Panc1 (cell line): ENCODE measurements around the gene IFT57.

Experiments
- CTCF ChIP-seq: fragments of 450-650 bp; IDR thresholded peaks from 2 replicates; pipeline ENCODE4 v1.5.1; 2017; ENCODE audit warnings: mild to moderate bottlenecking
- POLR2AphosphoS5 ChIP-seq: IDR thresholded peaks from 2 replicates; pipeline ENCODE4 v1.6.1; 2012; ENCODE audit warnings: mild to moderate bottlenecking, low read depth, low read length, moderate library complexity
- SIN3A ChIP-seq: IDR thresholded peaks from 2 replicates; pipeline ENCODE4 v1.6.1; 2012; ENCODE audit warnings: low read depth, mild to moderate bottlenecking, low read length, moderate library complexity, borderline replicate concordance; ENCODE audit not compliant: insufficient read depth
- TCF7L2 ChIP-seq: IDR thresholded peaks from 2 replicates; pipeline ENCODE4 v1.6.1; 2011; ENCODE audit warnings: mild to moderate bottlenecking, low read depth, low read length, inconsistent platforms
- TF ChIP-seq, protein P1 (sequence below), 2 experiments: IDR thresholded peaks; 2 replicates each; pipeline ENCODE4 v1.6.1; 2011 to 2012; ENCODE audit warnings: low read depth in 2 of 2, control low read depth in 1 of 2, low read length in 1 of 2, mild to moderate bottlenecking in 1 of 2, moderate library complexity in 1 of 2; ENCODE audit not compliant: insufficient read depth in 1 of 2

- no peak for TF ChIP-seq CTCF
- no peak for TF ChIP-seq POLR2AphosphoS5
- TF ChIP-seq SIN3A: no peak
- no peak for TF ChIP-seq TCF7L2
- TF ChIP-seq, protein P1, sequence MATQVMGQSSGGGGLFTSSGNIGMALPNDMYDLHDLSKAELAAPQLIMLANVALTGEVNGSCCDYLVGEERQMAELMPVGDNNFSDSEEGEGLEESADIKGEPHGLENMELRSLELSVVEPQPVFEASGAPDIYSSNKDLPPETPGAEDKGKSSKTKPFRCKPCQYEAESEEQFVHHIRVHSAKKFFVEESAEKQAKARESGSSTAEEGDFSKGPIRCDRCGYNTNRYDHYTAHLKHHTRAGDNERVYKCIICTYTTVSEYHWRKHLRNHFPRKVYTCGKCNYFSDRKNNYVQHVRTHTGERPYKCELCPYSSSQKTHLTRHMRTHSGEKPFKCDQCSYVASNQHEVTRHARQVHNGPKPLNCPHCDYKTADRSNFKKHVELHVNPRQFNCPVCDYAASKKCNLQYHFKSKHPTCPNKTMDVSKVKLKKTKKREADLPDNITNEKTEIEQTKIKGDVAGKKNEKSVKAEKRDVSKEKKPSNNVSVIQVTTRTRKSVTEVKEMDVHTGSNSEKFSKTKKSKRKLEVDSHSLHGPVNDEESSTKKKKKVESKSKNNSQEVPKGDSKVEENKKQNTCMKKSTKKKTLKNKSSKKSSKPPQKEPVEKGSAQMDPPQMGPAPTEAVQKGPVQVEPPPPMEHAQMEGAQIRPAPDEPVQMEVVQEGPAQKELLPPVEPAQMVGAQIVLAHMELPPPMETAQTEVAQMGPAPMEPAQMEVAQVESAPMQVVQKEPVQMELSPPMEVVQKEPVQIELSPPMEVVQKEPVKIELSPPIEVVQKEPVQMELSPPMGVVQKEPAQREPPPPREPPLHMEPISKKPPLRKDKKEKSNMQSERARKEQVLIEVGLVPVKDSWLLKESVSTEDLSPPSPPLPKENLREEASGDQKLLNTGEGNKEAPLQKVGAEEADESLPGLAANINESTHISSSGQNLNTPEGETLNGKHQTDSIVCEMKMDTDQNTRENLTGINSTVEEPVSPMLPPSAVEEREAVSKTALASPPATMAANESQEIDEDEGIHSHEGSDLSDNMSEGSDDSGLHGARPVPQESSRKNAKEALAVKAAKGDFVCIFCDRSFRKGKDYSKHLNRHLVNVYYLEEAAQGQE (IDR thresholded peaks at IDR 0.05; ENCODE audit: insufficient read depth in 1 of 2, low read depth in 2 of 2, low read length in 1 of 2): no peak
Measured at GRCh38 chr3:108218811-108219210, 3.4 kb downstream of the IFT57 start.
